NB4 (cell line): ENCODE data around the gene NRIP1.

Experiments
- MYC ChIP-seq: IDR thresholded peaks from 2 replicates; pipeline ENCODE4 v1.6.1; 2011; ENCODE audit warnings: low read depth, low read length
- POLR2A ChIP-seq: IDR thresholded peaks from 2 replicates; pipeline ENCODE4 v1.6.1; 2011; ENCODE audit warnings: mild to moderate bottlenecking; ENCODE audit not compliant: insufficient read length; ENCODE audit errors: extremely low read depth
- TF ChIP-seq, protein P1 (sequence below): IDR thresholded peaks from one replicate; pipeline ENCODE4 v1.5.1; 2012; ENCODE audit warnings: low read depth, low read length
- TF ChIP-seq, protein P2 (sequence below): IDR thresholded peaks from 2 replicates; pipeline ENCODE4 v1.6.1; 2011; ENCODE audit warnings: low read depth, low read length

DNA sequence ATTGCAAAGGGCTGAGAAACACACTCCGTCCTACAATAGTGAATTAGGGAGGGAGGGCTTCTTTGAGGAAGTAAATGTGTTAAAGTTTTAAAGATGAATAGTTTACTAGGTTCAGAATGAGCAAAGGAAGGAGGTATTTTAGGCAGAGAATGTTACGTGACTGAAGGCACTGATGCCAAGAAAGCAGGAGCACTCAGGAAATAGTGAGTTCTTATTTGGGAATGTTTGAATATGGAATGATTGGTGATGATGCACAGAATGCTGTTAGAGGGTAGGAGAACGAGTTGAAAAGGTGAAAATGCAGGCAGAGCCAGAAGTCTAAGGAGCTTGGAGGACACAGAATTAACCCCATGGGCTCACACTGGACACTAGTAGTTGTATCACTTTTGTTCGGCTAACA is 108.0 kb downstream of the NRIP1 start:
- TF ChIP-seq, protein P1, sequence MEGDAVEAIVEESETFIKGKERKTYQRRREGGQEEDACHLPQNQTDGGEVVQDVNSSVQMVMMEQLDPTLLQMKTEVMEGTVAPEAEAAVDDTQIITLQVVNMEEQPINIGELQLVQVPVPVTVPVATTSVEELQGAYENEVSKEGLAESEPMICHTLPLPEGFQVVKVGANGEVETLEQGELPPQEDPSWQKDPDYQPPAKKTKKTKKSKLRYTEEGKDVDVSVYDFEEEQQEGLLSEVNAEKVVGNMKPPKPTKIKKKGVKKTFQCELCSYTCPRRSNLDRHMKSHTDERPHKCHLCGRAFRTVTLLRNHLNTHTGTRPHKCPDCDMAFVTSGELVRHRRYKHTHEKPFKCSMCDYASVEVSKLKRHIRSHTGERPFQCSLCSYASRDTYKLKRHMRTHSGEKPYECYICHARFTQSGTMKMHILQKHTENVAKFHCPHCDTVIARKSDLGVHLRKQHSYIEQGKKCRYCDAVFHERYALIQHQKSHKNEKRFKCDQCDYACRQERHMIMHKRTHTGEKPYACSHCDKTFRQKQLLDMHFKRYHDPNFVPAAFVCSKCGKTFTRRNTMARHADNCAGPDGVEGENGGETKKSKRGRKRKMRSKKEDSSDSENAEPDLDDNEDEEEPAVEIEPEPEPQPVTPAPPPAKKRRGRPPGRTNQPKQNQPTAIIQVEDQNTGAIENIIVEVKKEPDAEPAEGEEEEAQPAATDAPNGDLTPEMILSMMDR, result no peak
- TF ChIP-seq, protein P2, sequence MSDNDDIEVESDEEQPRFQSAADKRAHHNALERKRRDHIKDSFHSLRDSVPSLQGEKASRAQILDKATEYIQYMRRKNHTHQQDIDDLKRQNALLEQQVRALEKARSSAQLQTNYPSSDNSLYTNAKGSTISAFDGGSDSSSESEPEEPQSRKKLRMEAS, result no peak
- TF ChIP-seq POLR2A (no peak), MYC (no peak)
